ENCODE data around the gene METTL2A.
"Not testable (repeated sequence)": the region's sequence is repeated elsewhere in the genome, so short reads cannot be mapped to it uniquely, and the experiment has no call there.

Gene METTL2A

GRCh38 chr17:62473030-62473982 lies 49.6 kb downstream of the METTL2A start:
- not testable (repeated sequence) for DNase-seq

GRCh38 chr17:62477111-62477510 lies 53.4 kb downstream of the METTL2A start:
- DNase-seq = not testable (repeated sequence)

- DNase-seq = peak; percentile 59
Observed at GRCh38 chr17:62477718-62478408, 54.2 kb downstream of the METTL2A start.

- DNase-seq = peak; percentile 63
Observed at GRCh38 chr17:62478424-62478879, 54.8 kb downstream of the METTL2A start, which contains the start of gene TLK2. Gene TLK2, plus strand, starts transcription at chr17:62478825. Its CDS starts 2,301 bp downstream, at chr17:62481126.

GRCh38 chr17:62478880-62479638 lies 55.4 kb downstream of the METTL2A start:
- peak; percentile 33 for DNase-seq

GRCh38 chr17:62479639-62480258 lies 56.1 kb downstream of the METTL2A start:
- DNase-seq = peak; percentile 48

- not testable (repeated sequence) for DNase-seq
Observed at GRCh38 chr17:62482553-62482952, 58.9 kb downstream of the METTL2A start.

GRCh38 chr17:62490990-62491389 lies 67.3 kb downstream of the METTL2A start:
- DNase-seq = not testable (repeated sequence)

GRCh38 chr17:62493049-62493655 lies 69.5 kb downstream of the METTL2A start:
- DNase-seq = not testable (repeated sequence)

GRCh38 chr17:62494073-62494472 lies 70.4 kb downstream of the METTL2A start:
- DNase-seq = not testable (repeated sequence)

GRCh38 chr17:62496344-62496743 lies 72.6 kb downstream of the METTL2A start:
- DNase-seq = not testable (repeated sequence)

- DNase-seq = not testable (repeated sequence)
Observed at GRCh38 chr17:62498796-62499195, 75.1 kb downstream of the METTL2A start.
